LNCaP clone FGC (cell line): Measurements from ENCODE around the gene PCSK6.

Experiments used
- DNase-seq: peaks from one replicate; pipeline ENCODE4 v3.0.0-alpha.2; 2011; ENCODE audit warnings: low read depth
- H3K4me3 ChIP-seq: 2 replicates; pipeline ENCODE4 v1.5.1; 2011; ENCODE audit warnings: mild to moderate bottlenecking, low read depth, low read length, control low read depth
- TF ChIP-seq, protein P1 (sequence below): IDR thresholded peaks from 2 replicates; pipeline ENCODE4 v1.5.1; 2012; ENCODE audit warnings: mild to moderate bottlenecking; ENCODE audit not compliant: control insufficient read depth, insufficient read depth; ENCODE audit errors: extremely low read depth

Gene PCSK6

DNA sequence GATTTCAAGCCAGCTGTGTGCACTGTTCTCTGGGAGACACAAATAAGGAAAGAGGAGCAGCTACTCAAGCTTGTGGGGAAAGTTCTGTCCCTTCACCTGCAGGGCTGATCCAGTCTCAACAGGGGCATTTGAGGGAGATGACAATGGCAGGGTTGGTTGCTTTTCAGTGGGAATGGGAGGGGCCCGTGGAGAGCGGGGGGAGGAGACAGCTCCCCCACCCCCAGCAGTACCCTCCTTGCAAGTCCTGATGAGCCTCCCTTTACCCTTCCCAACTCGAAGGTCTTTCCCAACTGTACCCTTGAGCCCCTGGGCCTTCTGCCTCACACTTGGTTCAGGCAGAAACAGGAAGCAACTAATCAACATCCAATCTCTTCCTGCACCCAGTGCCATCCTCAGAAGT lies 122.7 kb downstream of the PCSK6 start:
- TF ChIP-seq, protein P1, sequence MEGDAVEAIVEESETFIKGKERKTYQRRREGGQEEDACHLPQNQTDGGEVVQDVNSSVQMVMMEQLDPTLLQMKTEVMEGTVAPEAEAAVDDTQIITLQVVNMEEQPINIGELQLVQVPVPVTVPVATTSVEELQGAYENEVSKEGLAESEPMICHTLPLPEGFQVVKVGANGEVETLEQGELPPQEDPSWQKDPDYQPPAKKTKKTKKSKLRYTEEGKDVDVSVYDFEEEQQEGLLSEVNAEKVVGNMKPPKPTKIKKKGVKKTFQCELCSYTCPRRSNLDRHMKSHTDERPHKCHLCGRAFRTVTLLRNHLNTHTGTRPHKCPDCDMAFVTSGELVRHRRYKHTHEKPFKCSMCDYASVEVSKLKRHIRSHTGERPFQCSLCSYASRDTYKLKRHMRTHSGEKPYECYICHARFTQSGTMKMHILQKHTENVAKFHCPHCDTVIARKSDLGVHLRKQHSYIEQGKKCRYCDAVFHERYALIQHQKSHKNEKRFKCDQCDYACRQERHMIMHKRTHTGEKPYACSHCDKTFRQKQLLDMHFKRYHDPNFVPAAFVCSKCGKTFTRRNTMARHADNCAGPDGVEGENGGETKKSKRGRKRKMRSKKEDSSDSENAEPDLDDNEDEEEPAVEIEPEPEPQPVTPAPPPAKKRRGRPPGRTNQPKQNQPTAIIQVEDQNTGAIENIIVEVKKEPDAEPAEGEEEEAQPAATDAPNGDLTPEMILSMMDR: no peak
- no peak for DNase-seq
- no peak overlapping the region for H3K4me3 ChIP-seq

- no peak overlapping the region for H3K4me3 ChIP-seq
- DNase-seq: no peak
- TF ChIP-seq, protein P1: no peak
Observed at GRCh38 chr15:101362986-101363566, 126.4 kb downstream of the PCSK6 start.

DNA sequence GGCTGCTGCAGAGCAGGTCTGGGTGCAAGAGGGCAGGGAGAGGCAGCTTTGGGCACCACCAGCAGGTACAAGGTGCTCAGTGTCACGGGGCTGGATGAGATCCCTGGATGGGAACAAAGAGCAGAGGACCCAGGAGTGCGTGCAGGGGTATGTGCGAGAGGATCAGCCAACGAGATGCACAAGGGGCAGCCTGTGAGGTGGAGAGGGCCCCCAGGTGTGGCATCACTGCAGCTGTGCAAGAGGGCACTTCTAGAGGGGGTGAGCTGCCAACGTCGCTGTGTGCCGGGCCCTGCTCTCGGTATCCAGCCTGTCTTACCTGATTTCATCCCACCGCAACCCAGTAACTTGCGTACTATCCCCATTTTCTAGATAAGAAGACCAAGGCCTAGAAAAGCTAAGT lies 127.1 kb downstream of the PCSK6 start:
- H3K4me3 ChIP-seq: no peak overlapping the region
- no peak for DNase-seq
- TF ChIP-seq, protein P1: no peak

- DNase-seq: no peak
- H3K4me3 ChIP-seq: no peak overlapping the region
- TF ChIP-seq, protein P1: no peak
Observed at GRCh38 chr15:101361418-101361817, 128.1 kb downstream of the PCSK6 start.

- no peak for DNase-seq
- TF ChIP-seq, protein P1: no peak
- no peak overlapping the region for H3K4me3 ChIP-seq
Observed at GRCh38 chr15:101359365-101359947, 130.1 kb downstream of the PCSK6 start.

DNA sequence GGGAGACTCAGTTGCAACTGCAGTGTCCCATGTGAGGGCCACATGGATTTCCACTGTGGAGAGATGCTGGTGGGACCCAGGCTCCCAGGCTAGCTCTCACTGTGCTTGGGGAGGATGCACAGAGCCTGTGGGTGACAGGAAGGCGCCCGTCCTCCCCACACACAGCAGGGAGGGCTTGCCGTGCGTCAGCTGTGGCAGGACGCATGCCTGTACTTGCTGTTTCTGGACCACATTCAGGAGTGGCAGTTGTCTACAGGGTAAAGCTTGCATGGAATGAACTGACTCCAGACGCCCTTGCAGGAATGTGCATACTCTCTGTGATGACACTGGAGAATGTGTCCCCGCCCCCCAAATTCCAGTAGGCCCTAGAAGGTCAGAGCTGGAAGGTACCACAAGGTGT lies 130.6 kb downstream of the PCSK6 start:
- no peak overlapping the region for H3K4me3 ChIP-seq
- TF ChIP-seq, protein P1: no peak
- DNase-seq: no peak

DNA sequence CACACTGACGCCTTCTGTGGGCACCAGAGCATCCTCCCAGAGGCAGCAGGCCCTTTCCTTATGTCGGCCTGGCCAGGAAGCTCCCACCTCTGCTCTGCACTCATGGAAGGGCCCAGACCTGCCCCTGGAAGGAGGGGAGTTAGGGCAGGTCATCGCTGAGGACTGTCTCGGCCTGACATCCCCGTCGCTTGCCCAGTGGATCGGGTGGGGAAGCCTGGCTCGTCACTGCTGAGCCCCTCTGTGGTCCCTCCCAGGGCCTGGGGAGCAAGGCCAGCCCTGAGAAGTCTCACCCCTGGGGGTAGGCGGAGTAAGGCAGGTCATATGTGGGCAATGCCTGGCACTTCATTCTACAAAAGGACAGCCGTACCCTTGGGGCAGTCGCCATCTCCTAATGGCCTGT lies 131.6 kb downstream of the PCSK6 start:
- TF ChIP-seq, protein P1: no peak
- H3K4me3 ChIP-seq: no peak overlapping the region
- DNase-seq: no peak
